Measurements from ENCODE around the gene SMURF2. TPM values are rescaled to one million over a fixed set of nuclear protein-coding genes. Genes with fewer than 3 reads are reported as not detected.

The SMURF2 gene
- total RNA-seq, 1 experiment from 2014 or later: 35.3 TPM

DNA sequence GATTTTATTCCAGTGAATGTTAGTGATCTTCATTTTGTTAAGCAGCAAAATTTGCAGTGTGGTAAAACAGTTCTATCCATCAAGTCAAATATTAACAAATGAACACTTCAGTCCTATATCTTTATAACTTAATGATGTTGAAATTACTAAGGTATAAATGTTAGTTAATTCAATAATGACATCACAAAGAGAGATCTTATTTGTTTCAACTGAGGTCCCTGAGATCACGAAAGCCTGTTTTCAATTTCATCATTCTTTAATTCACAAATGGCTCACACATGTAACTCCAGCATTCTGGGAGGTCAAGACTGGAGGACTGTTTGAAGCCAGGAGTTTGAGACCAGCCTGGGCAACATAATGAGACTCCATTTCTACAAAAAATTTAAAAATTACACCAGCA lies 13.9 kb downstream of the SMURF2 start:
- Histone ChIP-seq H2AK5ac (ENCODE audit: insufficient read length, low read length) (no peak overlapping the region), H2BK120ac (ENCODE audit: low read depth, low read length, poor library complexity, severe bottlenecking) (no peak overlapping the region)
- no peaks in the 10 kb centered on the region for H3K9me3 Mint-ChIP-seq

More for the DNA sequence above, 13.9 kb downstream of the SMURF2 start:
- Histone ChIP-seq H4K8ac (replicated peaks; ENCODE audit: insufficient read length, low read depth, low read length) (no peak overlapping the region), H2BK15ac (ENCODE audit: low read depth, low read length) (no peak overlapping the region), H2AFZ (ENCODE audit: low read length) (no peak overlapping the region), H3T11ph (ENCODE audit: low read length) (no peak overlapping the region), H3K4me2 (ENCODE audit: insufficient read depth, insufficient read length, low read length) (no peak overlapping the region), H3K9me3 (ENCODE audit: control insufficient read depth, low read depth, low read length) (no peaks in the 10 kb centered on the region), H3K4ac (ENCODE audit: low read depth, low read length) (no peak overlapping the region), H4K91ac (ENCODE audit: insufficient read length, low read depth, low read length) (no peak overlapping the region), H2BK5ac (ENCODE audit: insufficient read length, low read length) (no peak overlapping the region), H3K4me1 (ENCODE audit: insufficient read depth, low read length) (no peaks in the 10 kb centered on the region), H3K9ac (ENCODE audit: extremely low read depth, insufficient read length, low read length) (no peak overlapping the region), H3K56ac (ENCODE audit: insufficient read length, low read depth, low read length) (no peak overlapping the region), H3K79me2 (ENCODE audit: insufficient read depth, low read length) (no peaks in the 10 kb centered on the region; the same call in 1 of the 2 replicates), H3K79me1 (ENCODE audit: insufficient read depth, low read depth, low read length, poor library complexity, severe bottlenecking) (no peaks in the 10 kb centered on the region), H3K14ac (ENCODE audit: insufficient read depth, low read length) (no peak overlapping the region), H2BK20ac (ENCODE audit: low read depth, low read length, poor library complexity, severe bottlenecking) (no peak overlapping the region), H4K5ac (ENCODE audit: insufficient read length, low read depth, low read length) (no peak overlapping the region), H3K18ac (ENCODE audit: insufficient read length, low read depth, low read length) (no peak overlapping the region), H3K23ac (ENCODE audit: insufficient read length, low read depth, low read length) (no peak overlapping the region), H4K20me1 (ENCODE audit: control insufficient read depth, insufficient read depth, insufficient read length) (no peaks in the 10 kb centered on the region), H3K27ac (ENCODE audit: insufficient read length, low read depth, low read length) (no peak overlapping the region), H3K27me3 (ENCODE audit: insufficient read depth, low read length) (no peaks in the 10 kb centered on the region), H3K23me2 (ENCODE audit: insufficient read length, low read depth, low read length, poor library complexity, severe bottlenecking) (no peaks in the 10 kb centered on the region), H2BK12ac (ENCODE audit: insufficient read length, low read depth, low read length) (no peak overlapping the region)
- no CpG with 5 or more reads among the region's 1 CpG for WGBS (ENCODE audit: extremely low coverage, insufficient read length, low lambda C conversion rate)
- Mint-ChIP-seq H3K4me3 (no peak overlapping the region), H3K36me3 (ENCODE audit: insufficient read depth in 1 of 3, low read depth in 3 of 3) (peaks cover 0 to 7% (median 0%) of the 10 kb centered on the region in 3 experiments; a peak in 2 of 7 replicates), H3K4me1 (peaks cover 2 to 7% of the 10 kb centered on the region in 2 experiments), H3K27me3 (ENCODE audit: low read depth) (no peaks in the 10 kb centered on the region), H3K27ac (peak overlapping the region in 1 of 3 experiments; percentile 68; a peak in 2 of 7 replicates)
- TF ChIP-seq, protein P1, sequence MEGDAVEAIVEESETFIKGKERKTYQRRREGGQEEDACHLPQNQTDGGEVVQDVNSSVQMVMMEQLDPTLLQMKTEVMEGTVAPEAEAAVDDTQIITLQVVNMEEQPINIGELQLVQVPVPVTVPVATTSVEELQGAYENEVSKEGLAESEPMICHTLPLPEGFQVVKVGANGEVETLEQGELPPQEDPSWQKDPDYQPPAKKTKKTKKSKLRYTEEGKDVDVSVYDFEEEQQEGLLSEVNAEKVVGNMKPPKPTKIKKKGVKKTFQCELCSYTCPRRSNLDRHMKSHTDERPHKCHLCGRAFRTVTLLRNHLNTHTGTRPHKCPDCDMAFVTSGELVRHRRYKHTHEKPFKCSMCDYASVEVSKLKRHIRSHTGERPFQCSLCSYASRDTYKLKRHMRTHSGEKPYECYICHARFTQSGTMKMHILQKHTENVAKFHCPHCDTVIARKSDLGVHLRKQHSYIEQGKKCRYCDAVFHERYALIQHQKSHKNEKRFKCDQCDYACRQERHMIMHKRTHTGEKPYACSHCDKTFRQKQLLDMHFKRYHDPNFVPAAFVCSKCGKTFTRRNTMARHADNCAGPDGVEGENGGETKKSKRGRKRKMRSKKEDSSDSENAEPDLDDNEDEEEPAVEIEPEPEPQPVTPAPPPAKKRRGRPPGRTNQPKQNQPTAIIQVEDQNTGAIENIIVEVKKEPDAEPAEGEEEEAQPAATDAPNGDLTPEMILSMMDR (conservative IDR thresholded peaks at IDR 0.05): no peak
- DNase-seq: no peak
